ENCODE results near the gene SYNDIG1L. TPM values are rescaled to one million over a fixed set of nuclear protein-coding genes. Genes with fewer than 3 reads are reported as not detected.

The SYNDIG1L gene
- total and polyA plus RNA-seq, 2 of the 8 experiments (the other 6 are each of a cell fraction or from before 2014, with no cell fraction given), result 3.0 to 3.2 TPM

GRCh38 chr14:74407021-74407800 is 18.8 kb downstream of the SYNDIG1L start (continued):
- TF ChIP-seq CHD7 (IDR thresholded peaks at IDR 0.05; ENCODE audit: insufficient replicate concordance, low read length), result no peak

Measured in H1 (cell line).